Fibroblast of the aortic adventitia (primary cell): ENCODE measurements around the gene SLC25A48. TPM values are rescaled to one million over a fixed set of nuclear protein-coding genes. Genes with fewer than 3 reads are reported as not detected.

Experiments
- DNase-seq: peaks from one replicate; pipeline ENCODE4 v3.0.0-alpha.2; 2010; ENCODE audit warnings: low read depth
- H3K4me3 ChIP-seq: 2 replicates; pipeline ENCODE4 v1.5.1; 2011; ENCODE audit warnings: low read depth, mild to moderate bottlenecking, control low read depth, low read length, moderate library complexity
- total RNA-seq: library from RNA; depleted of rRNA; stranded (reverse); fragments of >200 nt; gene quantifications from 2 replicates; pipeline ENCODE4 v1.2.3, GENCODE V29; 2012; ENCODE audit warnings: low replicate concordance
- TF ChIP-seq, protein P1 (sequence below): IDR thresholded peaks from 2 replicates; pipeline ENCODE4 v1.5.1; 2011; ENCODE audit warnings: mild to moderate bottlenecking, low read length, control low read depth, inconsistent platforms; ENCODE audit not compliant: insufficient read depth

The SLC25A48 gene
- total RNA-seq, 1 donor = not detected

- DNase-seq = no peak
- TF ChIP-seq, protein P1, sequence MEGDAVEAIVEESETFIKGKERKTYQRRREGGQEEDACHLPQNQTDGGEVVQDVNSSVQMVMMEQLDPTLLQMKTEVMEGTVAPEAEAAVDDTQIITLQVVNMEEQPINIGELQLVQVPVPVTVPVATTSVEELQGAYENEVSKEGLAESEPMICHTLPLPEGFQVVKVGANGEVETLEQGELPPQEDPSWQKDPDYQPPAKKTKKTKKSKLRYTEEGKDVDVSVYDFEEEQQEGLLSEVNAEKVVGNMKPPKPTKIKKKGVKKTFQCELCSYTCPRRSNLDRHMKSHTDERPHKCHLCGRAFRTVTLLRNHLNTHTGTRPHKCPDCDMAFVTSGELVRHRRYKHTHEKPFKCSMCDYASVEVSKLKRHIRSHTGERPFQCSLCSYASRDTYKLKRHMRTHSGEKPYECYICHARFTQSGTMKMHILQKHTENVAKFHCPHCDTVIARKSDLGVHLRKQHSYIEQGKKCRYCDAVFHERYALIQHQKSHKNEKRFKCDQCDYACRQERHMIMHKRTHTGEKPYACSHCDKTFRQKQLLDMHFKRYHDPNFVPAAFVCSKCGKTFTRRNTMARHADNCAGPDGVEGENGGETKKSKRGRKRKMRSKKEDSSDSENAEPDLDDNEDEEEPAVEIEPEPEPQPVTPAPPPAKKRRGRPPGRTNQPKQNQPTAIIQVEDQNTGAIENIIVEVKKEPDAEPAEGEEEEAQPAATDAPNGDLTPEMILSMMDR = no peak
- H3K4me3 ChIP-seq = no peak overlapping the region
Observed at GRCh38 chr5:135864503-135865435, 30.3 kb downstream of the SLC25A48 start.

DNA sequence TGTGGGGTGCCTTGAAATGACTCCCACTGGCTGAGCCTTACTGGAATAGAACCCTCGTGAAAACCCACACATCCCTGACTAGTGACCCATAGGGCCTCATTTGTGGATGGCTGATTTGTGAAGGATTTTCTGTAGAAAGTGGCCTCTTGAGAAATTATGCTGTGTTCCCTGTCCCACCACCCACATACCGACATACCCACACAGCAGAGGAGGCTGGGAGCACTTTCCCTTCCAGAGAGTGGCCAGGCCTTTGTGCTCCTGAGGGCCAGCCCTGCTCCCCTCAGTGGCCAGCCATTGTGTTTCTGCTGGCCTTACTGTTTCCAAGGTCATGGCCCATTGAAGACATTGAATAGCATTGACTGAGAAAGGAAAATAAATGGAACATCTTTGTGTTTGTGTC lies 31.6 kb downstream of the SLC25A48 start:
- TF ChIP-seq, protein P1 = no peak
- no peak for DNase-seq
- no peak overlapping the region for H3K4me3 ChIP-seq

DNA sequence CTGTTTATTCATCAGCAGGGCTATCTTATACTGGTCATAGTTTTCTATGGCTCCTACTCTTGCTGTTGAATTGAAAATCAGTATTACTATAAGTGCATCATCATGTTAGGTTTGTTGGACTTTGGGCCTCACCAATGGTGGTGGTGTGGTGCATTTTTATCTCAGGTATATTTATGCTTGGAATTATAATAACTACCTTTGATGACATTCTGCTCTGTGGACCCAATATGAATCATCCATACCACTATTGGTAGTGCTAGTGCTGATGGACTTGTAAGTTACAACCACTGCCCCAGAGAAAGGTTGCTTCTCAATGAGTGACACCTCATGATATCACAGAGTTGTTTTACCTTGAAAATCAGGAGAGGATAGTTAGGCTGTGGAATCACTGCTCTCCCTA lies 33.1 kb downstream of the SLC25A48 start:
- no peak for DNase-seq
- H3K4me3 ChIP-seq = no peak overlapping the region
- TF ChIP-seq, protein P1 = no peak

DNA sequence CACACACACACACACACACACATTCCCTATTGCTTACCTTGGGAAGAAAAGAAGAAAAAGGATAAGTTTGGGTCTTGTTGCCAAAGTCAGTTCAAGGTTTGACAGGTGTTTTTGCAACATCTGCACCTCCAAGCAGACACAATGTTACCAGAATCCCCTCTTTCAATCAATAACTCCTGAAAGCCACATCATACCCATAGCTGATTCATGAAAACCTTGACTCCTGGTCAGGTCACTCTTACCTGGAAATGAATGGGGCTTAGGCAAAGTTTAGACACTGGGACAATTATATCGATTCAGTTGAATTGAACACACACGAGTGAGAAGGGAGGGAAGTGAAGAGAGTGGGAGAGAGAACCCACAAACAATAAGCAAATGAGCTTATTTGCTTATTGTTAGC lies 34.2 kb downstream of the SLC25A48 start:
- H3K4me3 ChIP-seq = no peak overlapping the region
- no peak for DNase-seq
- TF ChIP-seq, protein P1 = no peak

DNA sequence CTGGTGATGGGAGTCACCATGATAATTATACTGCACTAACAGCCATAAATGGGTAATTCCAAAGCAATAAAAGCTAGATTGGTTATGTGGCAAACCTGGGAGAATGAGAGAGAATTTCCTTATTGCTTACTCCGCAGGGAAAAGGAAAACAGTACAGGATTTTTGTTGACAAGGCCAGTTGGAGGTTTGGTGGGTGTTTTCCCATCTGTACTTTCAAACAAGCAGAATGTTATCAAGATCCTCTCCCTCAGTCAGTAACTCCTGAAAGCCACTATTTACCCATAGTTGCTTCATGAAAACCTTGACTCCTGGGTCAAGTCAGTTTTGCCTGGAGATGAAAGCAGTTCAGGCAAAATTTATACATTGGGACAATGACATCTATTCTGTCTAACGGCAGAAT lies 34.8 kb downstream of the SLC25A48 start:
- TF ChIP-seq, protein P1 = no peak
- no peak for DNase-seq
- no peak overlapping the region for H3K4me3 ChIP-seq

DNA sequence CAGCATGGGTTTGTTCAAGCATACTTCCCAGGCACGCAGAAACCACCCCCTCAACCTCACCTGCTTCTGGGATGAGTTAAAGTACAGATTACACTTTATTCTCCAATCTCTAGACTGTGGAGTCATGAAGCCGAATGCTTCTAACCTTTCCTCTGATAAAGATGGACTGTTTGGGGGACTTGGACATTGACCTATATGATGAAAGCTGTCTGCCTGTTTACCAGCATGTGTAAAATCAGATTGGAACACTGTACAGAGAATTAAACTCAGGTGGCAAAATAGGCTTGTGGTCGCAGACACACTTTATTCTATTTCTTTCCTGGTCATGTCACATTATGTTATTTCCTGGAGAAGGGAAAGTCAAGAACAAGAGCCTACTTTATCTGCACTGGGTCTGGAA lies 35.5 kb downstream of the SLC25A48 start:
- H3K4me3 ChIP-seq = no peak overlapping the region
- no peak for DNase-seq
- TF ChIP-seq, protein P1 = no peak
